Measurements from ENCODE around the gene IER5. TPM values are rescaled to one million over a fixed set of nuclear protein-coding genes. Genes with fewer than 3 reads are reported as not detected.

Gene IER5
- total and polyA plus RNA-seq, 9 of the 15 experiments (the other 6 are each of a cell fraction or from before 2014, with no cell fraction given), result 2.4 to 32.1 (median 12.0) TPM

GRCh38 chr1:181129771-181130606, 41.5 kb downstream of the IER5 start (continued):
- TF ChIP-seq FOXK2 (conservative IDR thresholded peaks at IDR 0.05 in 1 of 2, IDR thresholded peaks at IDR 0.05 in 1 of 2; ENCODE audit: low read depth in 2 of 2) (peak; percentile 51 to 53; a peak in 3 of 4 replicates), ARNT (IDR thresholded peaks at IDR 0.05) (peak in 1 of 2 experiments; percentile 89; a peak in 2 of 4 replicates), RUNX1 (IDR thresholded peaks at IDR 0.05; ENCODE audit: low read depth) (0 out of 2 replicates have a peak, but pooled peaks have one; percentile 85), ZNF511 (CRISPR knock-in tag; IDR thresholded peaks at IDR 0.05) (no peak), SNIP1 (IDR thresholded peaks at IDR 0.05; ENCODE audit: low read depth) (no peak), MXI1 (IDR thresholded peaks at IDR 0.05; ENCODE audit: low read depth, low read length) (no peak), CEBPB (tag; IDR thresholded peaks at IDR 0.05) (no peak), BDP1 (IDR thresholded peaks at IDR 0.05; ENCODE audit: insufficient read depth, insufficient read length) (no peak), ZNF146 (CRISPR knock-in tag; IDR thresholded peaks at IDR 0.05; ENCODE audit: unreplicated experiment) (no peak), PML (IDR thresholded peaks at IDR 0.05; ENCODE audit: low read length) (peak; percentile 73), TGIF2 (CRISPR knock-in tag; IDR thresholded peaks at IDR 0.05) (no peak), TAF1 (IDR thresholded peaks at IDR 0.05; ENCODE audit: control insufficient read depth, extremely low read depth, insufficient read depth, low read length, severe bottlenecking) (peak; percentile 55), CTBP1 (IDR thresholded peaks at IDR 0.05; ENCODE audit: borderline replicate concordance) (peak; percentile 99), RBM14 (IDR thresholded peaks at IDR 0.05; ENCODE audit: borderline replicate concordance, insufficient read depth, low read depth, low read length) (no peak), JUND (IDR thresholded peaks at IDR 0.05; ENCODE audit: borderline replicate concordance, low read depth, low read length) (peak; percentile 74), JUND (tag; IDR thresholded peaks at IDR 0.05; ENCODE audit: borderline replicate concordance, low read depth, low read length) (peak; percentile 77; the same call in 1 of the 3 replicates), SIN3B (IDR thresholded peaks at IDR 0.05; ENCODE audit: low read depth) (no peak), DPF2 (IDR thresholded peaks at IDR 0.05) (peak; percentile 97), ZC3H4 (CRISPR knock-in tag; IDR thresholded peaks at IDR 0.05; ENCODE audit: borderline replicate concordance) (no peak), HSF4 (CRISPR knock-in tag; IDR thresholded peaks at IDR 0.05; ENCODE audit: borderline replicate concordance) (no peak), KAT8 (IDR thresholded peaks at IDR 0.05; ENCODE audit: low read depth) (no peak), GTF3C2 (IDR thresholded peaks at IDR 0.05; ENCODE audit: borderline replicate concordance, extremely low read depth, insufficient read length) (no peak)
